Keratinocyte (primary cell): ENCODE measurements around the gene ABLIM1.

ENCODE experiments used
- EZH2 ChIP-seq: IDR thresholded peaks from one replicate; pipeline ENCODE4 v1.6.1; 2012; ENCODE audit warnings: inconsistent platforms, mild to moderate bottlenecking, low read length, moderate library complexity
- TF ChIP-seq, protein P1 (sequence below), 3 experiments: IDR thresholded peaks in 1 of 3; conservative IDR thresholded peaks in 1 of 3; optimal IDR thresholded peaks in 1 of 3; 2 replicates in 2 of 3; 3 replicates in 1 of 3; pipeline versions ENCODE3 to v1.5.1; 2011; ENCODE audit warnings: low read length in 3 of 3, mild to moderate bottlenecking in 3 of 3, moderate library complexity in 2 of 3, control low read depth in 1 of 3, inconsistent platforms in 1 of 3; ENCODE audit not compliant: insufficient read depth in 2 of 3; ENCODE audit errors: extremely low read depth in 1 of 3

DNA sequence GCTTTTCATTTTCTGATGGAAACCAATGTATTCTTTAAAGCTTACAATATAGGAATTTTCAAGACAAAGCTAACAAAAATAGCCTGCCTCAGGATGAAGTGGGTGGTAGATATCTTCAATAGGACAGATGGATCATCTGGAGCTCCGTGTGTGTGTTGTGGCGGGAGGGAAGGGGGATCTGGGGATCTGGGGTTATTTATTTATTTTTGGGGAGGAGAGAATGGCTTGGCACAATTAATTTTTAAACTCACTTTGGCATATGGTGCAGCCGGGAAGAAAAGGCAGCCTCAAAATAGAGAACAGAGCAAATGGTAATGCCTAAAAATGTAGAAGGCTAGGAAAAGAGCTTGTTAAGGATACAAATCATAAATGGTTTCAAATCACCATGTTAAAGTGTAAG, 11.6 kb upstream of the ABLIM1 start:
- TF ChIP-seq EZH2, result no peak
- TF ChIP-seq, protein P1, sequence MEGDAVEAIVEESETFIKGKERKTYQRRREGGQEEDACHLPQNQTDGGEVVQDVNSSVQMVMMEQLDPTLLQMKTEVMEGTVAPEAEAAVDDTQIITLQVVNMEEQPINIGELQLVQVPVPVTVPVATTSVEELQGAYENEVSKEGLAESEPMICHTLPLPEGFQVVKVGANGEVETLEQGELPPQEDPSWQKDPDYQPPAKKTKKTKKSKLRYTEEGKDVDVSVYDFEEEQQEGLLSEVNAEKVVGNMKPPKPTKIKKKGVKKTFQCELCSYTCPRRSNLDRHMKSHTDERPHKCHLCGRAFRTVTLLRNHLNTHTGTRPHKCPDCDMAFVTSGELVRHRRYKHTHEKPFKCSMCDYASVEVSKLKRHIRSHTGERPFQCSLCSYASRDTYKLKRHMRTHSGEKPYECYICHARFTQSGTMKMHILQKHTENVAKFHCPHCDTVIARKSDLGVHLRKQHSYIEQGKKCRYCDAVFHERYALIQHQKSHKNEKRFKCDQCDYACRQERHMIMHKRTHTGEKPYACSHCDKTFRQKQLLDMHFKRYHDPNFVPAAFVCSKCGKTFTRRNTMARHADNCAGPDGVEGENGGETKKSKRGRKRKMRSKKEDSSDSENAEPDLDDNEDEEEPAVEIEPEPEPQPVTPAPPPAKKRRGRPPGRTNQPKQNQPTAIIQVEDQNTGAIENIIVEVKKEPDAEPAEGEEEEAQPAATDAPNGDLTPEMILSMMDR (optimal IDR thresholded peaks at IDR 0.05 in 1 of 3, IDR thresholded peaks at IDR 0.05 in 1 of 3, conservative IDR thresholded peaks at IDR 0.05 in 1 of 3; ENCODE audit: extremely low read depth in 1 of 3, insufficient read depth in 2 of 3, low read length in 3 of 3), result no peak
